ENCODE results near the gene DPP6. TPM values are rescaled to one million over a fixed set of nuclear protein-coding genes. Genes with fewer than 3 reads are reported as not detected.
A peak's percentile ranks its signal among the peaks of the same experiment; 100 is the strongest.

DPP6 gene
- total and polyA plus RNA-seq, 2 donors (not counting 1 experiment from before 2014, with no cell fraction given): not detected

DNA sequence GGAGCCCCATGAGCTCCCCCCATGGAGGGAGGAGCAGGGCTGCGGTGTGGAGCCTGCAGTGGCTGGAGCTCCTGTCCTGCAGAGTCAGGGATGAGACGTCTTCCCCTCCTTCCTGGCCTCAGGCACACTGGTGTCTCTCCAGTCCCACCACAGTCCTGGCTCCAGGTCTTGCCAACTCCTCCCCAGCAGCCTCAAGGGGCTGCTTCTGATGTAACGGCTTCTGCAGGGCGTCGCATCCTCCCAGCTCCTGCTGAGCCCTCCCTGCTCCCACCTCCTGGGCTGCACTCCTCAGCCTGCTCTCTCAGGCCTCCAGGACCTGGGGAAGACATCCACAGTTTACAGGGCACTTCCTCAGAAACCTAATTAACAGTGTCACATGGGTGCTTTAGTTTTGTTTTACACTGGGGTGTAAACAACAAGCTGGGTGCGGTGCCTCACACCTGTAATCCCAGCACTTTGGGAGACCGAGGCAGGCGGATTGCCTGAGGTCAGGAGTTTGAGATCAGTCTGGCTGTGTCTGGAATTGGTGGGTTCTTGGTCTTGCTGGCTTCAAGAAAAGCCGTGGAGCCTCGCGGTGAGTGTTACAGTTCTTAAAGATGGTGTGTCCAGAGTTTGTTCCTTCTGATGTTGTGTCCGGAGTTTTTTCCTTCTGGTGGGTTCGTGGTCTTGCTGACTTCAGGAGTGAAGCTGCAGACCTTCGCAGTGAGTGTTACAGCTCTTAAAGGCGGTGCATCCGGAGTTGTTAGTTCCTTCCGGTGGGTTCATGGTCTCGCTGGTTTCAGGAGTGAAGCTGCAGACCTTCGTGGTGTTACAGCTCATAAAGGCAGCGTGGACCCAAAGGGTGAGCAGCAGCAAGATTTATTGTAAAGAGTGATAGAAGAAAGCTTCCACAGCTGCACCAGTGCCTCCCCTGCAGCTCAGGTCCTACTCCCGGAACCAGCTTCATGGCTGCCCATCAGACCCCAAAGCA, 855.7 kb downstream of the DPP6 start:
- H3K9me3 Mint-ChIP-seq (ENCODE audit: insufficient read depth): peaks cover 2% of the 10 kb centered on the region
- no peak for ATAC-seq (ENCODE audit: low read depth)
- H3K27me3 ChIP-seq (replicated peaks in 1 of 4; ENCODE audit: control extremely low read depth in 1 of 4, control insufficient read depth in 3 of 4, insufficient read depth in 4 of 4, low read length in 3 of 4): no peaks in the 10 kb centered on the region
- H3K4me1 ChIP-seq (ENCODE audit: control insufficient read depth in 2 of 2, insufficient read depth in 2 of 2, low read length in 2 of 2): no peaks in the 10 kb centered on the region
- H3K27ac Mint-ChIP-seq: no peak overlapping the region
- H4K20me1 ChIP-seq (ENCODE audit: control insufficient read depth, insufficient read depth, low read length, poor library complexity, severe bottlenecking): no peaks in the 10 kb centered on the region
- H2AFZ ChIP-seq (ENCODE audit: insufficient read depth, low read depth, low read length, poor library complexity, severe bottlenecking): no peak overlapping the region
- H3K4me3 Mint-ChIP-seq: peak overlapping the region; percentile 23
- no peak overlapping the region for H3K4me3 ChIP-seq (ENCODE audit: control extremely low read depth in 1 of 5, extremely low read depth in 1 of 5, insufficient read depth in 1 of 5, low read depth in 2 of 5, low read length in 4 of 5)
- intact Hi-C loops (cut with micrococcal nuclease): no loop called here
- ChIA-PET CTCF (no interaction called here), POLR2A (no interaction called here)
- TF ChIP-seq EZH2 (IDR thresholded peaks at IDR 0.05; ENCODE audit: borderline replicate concordance, insufficient read depth, low read depth, low read length, poor library complexity, severe bottlenecking): no peak
- peaks cover 3% of the 10 kb centered on the region for H3K4me1 Mint-ChIP-seq
- H3K4me2 ChIP-seq (replicated peaks; ENCODE audit: low read depth, low read length, poor library complexity, severe bottlenecking): no peak overlapping the region
- peaks cover 0 to 22% (median 0%) of the 10 kb centered on the region in 3 donors for H3K9me3 ChIP-seq (ENCODE audit: control extremely low read depth in 1 of 3, control insufficient read depth in 2 of 3, insufficient read depth in 1 of 3, low read length in 2 of 3)
- H3K36me3 ChIP-seq (replicated peaks in 1 of 2; ENCODE audit: control extremely low read depth in 1 of 2, control insufficient read depth in 1 of 2, extremely low read depth in 1 of 2, insufficient read depth in 2 of 2, low read length in 1 of 2): no peaks in the 10 kb centered on the region
- H3K27me3 Mint-ChIP-seq: peaks cover 32% of the 10 kb centered on the region
- H3K9ac ChIP-seq (ENCODE audit: low read length): no peak overlapping the region
- no peak overlapping the region for H3K27ac ChIP-seq (ENCODE audit: low read length in 2 of 2)
- no peaks in the 10 kb centered on the region for H3K79me2 ChIP-seq (ENCODE audit: control insufficient read depth, insufficient read depth, low read length)
- 83% methylated on average over 21 of the region's 21 CpGs for WGBS (ENCODE audit: insufficient coverage)
- DNase-seq: no peak

DNA sequence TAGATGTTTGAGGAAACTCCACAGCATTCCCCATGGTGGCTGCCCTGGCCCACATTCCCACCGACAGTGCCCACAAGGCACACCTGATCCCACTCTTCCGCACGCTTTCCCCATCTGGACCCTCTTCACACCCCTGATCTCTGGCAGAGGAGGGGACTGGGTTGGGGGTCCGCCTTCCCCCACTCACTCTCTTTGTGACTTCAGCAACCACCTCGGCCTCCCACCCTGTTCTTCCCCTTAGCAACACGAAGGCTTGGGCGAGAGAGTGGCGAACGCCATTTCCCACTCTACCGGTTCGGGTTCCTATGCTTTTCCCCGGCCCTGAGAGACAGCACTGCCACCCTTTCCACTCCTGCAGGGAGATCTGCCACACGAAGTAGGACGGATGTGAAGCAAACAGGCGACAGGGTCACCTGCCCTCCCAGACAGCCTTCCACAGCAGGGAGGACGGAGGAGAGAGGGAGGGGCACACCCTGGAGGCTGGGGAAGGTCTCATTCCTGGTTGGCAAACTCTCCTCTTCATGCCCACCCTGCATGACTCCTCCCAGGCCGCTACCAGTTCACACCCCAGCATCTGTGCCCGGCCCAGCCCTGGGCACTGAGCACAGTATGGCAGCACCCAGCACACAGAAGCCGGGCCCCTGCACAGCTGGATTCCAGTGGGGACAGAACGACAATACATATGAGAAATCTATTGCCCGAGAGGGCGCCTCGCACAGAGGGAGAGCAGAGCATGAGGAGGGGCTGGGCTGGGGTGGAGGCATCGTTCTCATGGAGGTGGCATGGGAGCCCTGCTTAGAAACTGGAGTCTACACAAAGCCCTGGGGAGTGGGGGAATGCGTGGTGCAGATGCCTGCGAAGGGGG, 857.3 kb downstream of the DPP6 start:
- no peak overlapping the region for H3K4me3 Mint-ChIP-seq
- H3K27me3 ChIP-seq (replicated peaks in 1 of 4; ENCODE audit: control extremely low read depth in 1 of 4, control insufficient read depth in 3 of 4, insufficient read depth in 4 of 4, low read length in 3 of 4): peaks cover 0 to 7% (median 3%) of the 10 kb centered on the region in 4 experiments
- POLR2A ChIA-PET: no interaction called here
- no peak for ATAC-seq (ENCODE audit: low read depth)
- H3K9me3 Mint-ChIP-seq (ENCODE audit: insufficient read depth): peaks cover 2% of the 10 kb centered on the region
- H3K27ac Mint-ChIP-seq: no peak overlapping the region
- peaks cover 33% of the 10 kb centered on the region for H3K27me3 Mint-ChIP-seq
- H3K27ac ChIP-seq (ENCODE audit: low read length in 2 of 2): no peak overlapping the region
- H3K4me3 ChIP-seq (ENCODE audit: control extremely low read depth in 1 of 5, extremely low read depth in 1 of 5, insufficient read depth in 1 of 5, low read depth in 2 of 5, low read length in 4 of 5): no peak overlapping the region
- H3K36me3 ChIP-seq (replicated peaks in 1 of 2; ENCODE audit: control extremely low read depth in 1 of 2, control insufficient read depth in 1 of 2, extremely low read depth in 1 of 2, insufficient read depth in 2 of 2, low read length in 1 of 2): no peaks in the 10 kb centered on the region
- intact Hi-C loops (cut with micrococcal nuclease): loop anchor here (5.0 kb wide), 2 partner anchors 388 to 688 kb away; partner anchors contain the start of gene INSIG1
- H3K9ac ChIP-seq (ENCODE audit: low read length): no peak overlapping the region
- H3K4me1 ChIP-seq (ENCODE audit: control insufficient read depth in 2 of 2, insufficient read depth in 2 of 2, low read length in 2 of 2): peaks cover 6 to 7% of the 10 kb centered on the region in 2 donors
- no peak overlapping the region for H3K4me2 ChIP-seq (replicated peaks; ENCODE audit: low read depth, low read length, poor library complexity, severe bottlenecking)
- H3K4me1 Mint-ChIP-seq: peaks cover 6% of the 10 kb centered on the region
- CTCF ChIA-PET: interaction anchor here (2.4 kb wide), 1 partner anchor 13 kb away, joined by 10 read pairs; no protein-coding TSS in a partner anchor
- no peak for TF ChIP-seq EZH2 (IDR thresholded peaks at IDR 0.05; ENCODE audit: borderline replicate concordance, insufficient read depth, low read depth, low read length, poor library complexity, severe bottlenecking)
- TF ChIP-seq, protein P1, sequence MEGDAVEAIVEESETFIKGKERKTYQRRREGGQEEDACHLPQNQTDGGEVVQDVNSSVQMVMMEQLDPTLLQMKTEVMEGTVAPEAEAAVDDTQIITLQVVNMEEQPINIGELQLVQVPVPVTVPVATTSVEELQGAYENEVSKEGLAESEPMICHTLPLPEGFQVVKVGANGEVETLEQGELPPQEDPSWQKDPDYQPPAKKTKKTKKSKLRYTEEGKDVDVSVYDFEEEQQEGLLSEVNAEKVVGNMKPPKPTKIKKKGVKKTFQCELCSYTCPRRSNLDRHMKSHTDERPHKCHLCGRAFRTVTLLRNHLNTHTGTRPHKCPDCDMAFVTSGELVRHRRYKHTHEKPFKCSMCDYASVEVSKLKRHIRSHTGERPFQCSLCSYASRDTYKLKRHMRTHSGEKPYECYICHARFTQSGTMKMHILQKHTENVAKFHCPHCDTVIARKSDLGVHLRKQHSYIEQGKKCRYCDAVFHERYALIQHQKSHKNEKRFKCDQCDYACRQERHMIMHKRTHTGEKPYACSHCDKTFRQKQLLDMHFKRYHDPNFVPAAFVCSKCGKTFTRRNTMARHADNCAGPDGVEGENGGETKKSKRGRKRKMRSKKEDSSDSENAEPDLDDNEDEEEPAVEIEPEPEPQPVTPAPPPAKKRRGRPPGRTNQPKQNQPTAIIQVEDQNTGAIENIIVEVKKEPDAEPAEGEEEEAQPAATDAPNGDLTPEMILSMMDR (IDR thresholded peaks at IDR 0.05): no peak
- no peaks in the 10 kb centered on the region for H3K79me2 ChIP-seq (ENCODE audit: control insufficient read depth, insufficient read depth, low read length)
- no peak for DNase-seq
- 83% methylated on average over 24 of the region's 26 CpGs for WGBS (ENCODE audit: insufficient coverage)
- no peak overlapping the region for H2AFZ ChIP-seq (ENCODE audit: insufficient read depth, low read depth, low read length, poor library complexity, severe bottlenecking)
- no peaks in the 10 kb centered on the region for H4K20me1 ChIP-seq (ENCODE audit: control insufficient read depth, insufficient read depth, low read length, poor library complexity, severe bottlenecking)
- H3K9me3 ChIP-seq (ENCODE audit: control extremely low read depth in 1 of 3, control insufficient read depth in 2 of 3, insufficient read depth in 1 of 3, low read length in 2 of 3): peaks cover 0 to 25% (median 0%) of the 10 kb centered on the region in 3 donors

Data from B cell (primary cell).